Inflammatory macrophage (primary cell): ENCODE measurements around the gene FBXW5.
A peak's percentile ranks its signal among the peaks of the same experiment; 100 is the strongest.

Source experiments
- DNase-seq, 2 donors: peaks; one replicate each; pipeline ENCODE4 v3.0.0-alpha.2; 2020 to 2022
- total RNA-seq, 18 experiments: gene quantifications; one replicate each; lab custom pipeline; 2026; ENCODE audit warnings: mixed read lengths in 6 of 18, inconsistent platforms in 2 of 18; lab: John Stamatoyannopoulos, UW

FBXW5 gene, protein sequence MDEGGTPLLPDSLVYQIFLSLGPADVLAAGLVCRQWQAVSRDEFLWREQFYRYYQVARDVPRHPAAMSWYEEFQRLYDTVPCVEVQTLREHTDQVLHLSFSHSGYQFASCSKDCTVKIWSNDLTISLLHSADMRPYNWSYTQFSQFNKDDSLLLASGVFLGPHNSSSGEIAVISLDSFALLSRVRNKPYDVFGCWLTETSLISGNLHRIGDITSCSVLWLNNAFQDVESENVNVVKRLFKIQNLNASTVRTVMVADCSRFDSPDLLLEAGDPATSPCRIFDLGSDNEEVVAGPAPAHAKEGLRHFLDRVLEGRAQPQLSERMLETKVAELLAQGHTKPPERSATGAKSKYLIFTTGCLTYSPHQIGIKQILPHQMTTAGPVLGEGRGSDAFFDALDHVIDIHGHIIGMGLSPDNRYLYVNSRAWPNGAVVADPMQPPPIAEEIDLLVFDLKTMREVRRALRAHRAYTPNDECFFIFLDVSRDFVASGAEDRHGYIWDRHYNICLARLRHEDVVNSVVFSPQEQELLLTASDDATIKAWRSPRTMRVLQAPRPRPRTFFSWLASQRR
- total RNA-seq = 74.6 to 221 (median 116) reads per million in 18 experiments

DNA sequence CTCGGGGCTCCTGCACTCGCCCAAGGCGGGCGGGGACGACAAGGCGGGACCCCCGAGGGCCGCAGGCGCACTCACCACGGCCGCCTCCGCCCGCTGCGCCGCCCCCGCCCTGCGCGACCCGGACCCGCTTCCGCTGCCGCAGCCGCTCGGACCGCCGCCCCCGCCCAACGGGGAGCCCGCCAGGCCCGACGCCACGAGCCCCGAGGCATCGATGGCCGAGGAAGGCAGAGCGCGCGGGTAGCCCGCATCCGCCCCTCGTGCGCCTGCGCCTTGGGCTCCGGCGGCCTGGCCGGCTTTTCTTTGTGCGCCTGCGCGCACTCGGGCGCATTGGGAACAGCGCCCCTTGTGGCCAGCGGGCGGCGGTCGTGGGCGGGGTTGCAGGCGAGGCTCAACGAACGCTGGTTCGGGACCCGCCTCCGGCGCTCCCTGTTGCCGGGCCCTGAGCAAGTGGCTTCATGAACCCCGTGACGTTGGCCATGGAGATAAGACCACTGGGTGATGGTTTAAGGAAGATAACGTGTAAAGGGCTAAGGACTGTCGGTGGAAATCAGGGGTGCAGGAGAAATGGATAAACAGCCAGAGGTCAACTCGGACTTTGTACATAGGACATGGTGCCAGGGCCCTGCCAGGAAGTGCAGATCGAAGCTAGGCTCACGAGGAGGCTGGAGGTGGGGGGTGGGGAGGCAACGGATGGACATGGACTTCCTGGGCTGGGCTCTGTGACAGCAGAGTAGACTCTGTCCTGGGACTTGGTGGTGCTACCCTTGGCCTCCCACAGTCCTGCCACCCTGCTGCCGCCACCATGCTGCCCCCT, at the start of gene FBXW5, which contains the start of gene C8G:
FBXW5 (minus strand) TSS at position 220 of the 814 bp plus-strand sequence. CDS start 655 bp downstream, outside the sequence.
C8G (plus strand) TSS at position 725 of the 814 bp plus-strand sequence; CDS start at position 803, 78 bp downstream.
- peak; percentile 95 to 97 for DNase-seq

DNA sequence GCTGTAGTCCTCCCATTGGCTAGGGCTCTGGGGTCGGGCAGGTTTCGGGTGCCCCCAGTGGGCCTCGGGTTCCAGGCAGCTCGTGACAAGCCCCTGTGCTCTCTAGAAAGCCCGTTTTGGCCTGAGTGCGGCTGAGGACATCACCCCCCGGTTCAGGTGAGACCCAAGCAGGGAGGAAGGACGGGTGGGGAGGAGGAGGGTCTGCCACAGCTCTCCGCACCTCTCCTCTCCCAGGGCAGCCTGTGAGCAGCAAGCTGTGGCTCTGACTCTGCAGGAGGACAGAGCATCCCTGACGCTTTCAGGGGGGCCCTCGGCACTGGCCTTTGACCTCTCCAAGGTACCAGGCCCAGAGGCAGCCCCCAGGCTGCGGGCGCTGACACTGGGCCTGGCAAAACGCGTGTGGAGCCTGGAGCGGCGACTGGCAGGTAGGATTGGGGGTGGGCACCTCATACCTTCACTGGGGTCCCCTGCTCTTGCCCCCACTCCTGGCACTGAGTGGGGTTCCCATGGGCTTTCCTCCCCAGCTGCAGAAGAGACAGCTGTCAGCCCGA, 48.4 kb upstream of the FBXW5 start:
- no peak for DNase-seq

DNA sequence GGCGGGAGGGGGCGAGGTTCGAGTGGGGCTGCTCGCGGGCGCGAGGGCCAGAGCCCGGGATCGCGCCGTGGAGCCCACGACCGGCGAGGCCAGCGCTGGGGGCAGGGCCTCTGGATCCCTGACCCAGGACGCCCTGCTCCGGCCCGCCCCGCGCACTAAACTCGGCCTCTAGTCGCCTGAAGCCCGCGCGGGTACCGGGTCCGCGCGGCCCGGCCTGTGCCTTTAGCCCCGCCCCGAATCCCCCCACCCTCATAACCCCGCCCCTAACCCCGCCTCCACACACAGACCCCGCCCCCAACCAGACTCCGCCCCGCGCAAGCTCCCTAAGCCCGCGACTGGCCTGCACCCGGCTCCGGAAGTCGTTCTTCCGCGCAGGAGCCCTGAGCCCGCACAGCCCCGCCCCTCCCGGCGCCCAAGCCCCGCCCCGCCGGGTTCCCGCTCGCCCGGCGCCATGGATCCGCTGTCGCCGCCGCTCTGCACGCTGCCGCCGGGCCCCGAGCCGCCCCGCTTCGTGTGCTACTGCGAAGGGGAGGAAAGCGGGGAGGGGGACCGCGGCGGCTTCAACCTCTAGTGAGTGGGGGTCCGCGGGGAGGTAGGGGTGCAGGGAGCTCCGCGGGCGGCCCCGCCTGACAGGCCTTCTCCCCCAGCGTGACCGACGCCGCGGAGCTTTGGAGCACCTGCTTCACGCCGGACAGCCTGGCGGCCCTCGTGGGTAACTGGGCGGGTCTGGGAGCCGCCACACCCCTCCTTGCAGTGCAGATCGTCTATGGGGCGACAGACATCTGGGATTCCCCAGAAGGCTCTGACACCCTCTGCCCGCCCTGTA, 47.7 kb upstream of the FBXW5 start, which contains the start of gene PAXX:
PAXX (plus strand) TSS at position 430 of the 826 bp plus-strand sequence; CDS start at position 452, 22 bp downstream.
- peak; percentile 86 to 94 for DNase-seq

DNA sequence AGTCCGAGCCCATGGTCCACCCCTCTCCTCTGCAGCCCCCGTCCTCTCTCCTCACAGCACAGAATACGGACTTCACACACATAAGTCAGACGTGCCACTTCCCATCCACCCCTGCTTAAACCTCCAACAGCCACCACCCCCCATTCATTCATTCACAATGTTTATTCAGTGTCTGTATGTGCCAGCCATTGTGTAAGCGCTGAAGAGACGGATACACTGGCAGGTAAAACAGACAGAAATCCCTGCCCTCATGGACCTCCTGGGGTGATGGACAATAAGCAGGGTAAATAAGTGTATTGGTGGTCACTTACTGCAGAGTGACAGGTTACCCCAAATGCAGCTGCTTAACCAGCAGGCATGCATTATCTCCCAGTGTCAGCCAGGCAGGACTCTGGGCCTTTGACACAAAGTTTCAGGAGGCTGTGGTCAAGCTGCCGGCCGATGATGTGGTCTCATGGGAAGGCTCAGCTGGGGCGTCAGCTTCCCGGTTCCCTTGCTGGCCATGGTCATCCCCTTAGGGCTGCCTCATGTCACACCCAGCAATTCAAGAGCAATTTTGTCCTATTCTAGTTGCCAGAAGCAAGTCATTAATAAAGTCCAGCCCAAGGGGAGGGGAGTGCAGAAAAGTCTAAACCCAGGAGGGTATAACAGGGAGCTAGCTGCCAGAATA, 45.8 kb upstream of the FBXW5 start:
- no peak for DNase-seq

DNA sequence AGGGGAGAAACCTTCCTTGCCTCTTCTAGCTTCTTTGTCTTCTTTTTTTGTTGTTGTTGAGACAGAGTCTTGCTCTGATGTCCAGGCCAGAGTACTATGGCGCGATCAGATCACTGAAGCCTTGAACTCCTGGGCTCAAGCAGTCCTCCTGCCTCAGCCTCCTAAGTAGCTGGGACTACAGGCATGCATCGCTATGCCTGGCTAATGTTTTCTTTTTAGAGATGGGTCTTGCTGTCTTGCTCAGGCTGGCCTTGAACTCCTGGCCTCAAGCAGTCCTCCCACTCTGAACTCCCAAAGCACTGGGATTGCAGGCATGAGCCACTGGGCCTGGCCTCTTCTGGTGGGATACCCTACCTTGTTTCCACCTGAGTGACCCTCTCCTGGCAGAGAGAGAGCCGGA, 44.3 kb upstream of the FBXW5 start:
- no peak for DNase-seq

DNA sequence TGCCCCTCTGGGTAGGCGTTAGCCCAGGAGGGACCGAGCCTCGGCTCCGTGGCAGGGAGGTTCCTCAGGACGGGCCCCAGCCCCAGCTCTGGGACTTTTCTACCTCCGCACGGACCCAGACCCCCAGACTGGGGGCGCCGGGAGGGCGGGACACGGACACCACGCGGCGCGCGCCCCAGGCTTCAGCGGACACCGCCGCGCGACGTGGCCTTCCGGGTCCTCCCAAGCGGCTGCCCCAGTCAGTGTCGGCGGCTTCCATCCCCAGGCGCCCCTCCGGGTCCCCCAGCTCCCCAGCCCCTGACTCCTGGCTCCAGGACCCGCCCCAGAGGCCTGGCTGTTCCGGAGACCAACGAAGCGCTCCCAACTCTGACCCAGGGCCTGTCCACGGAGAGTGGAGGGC, 41.3 kb upstream of the FBXW5 start:
- no peak for DNase-seq

DNA sequence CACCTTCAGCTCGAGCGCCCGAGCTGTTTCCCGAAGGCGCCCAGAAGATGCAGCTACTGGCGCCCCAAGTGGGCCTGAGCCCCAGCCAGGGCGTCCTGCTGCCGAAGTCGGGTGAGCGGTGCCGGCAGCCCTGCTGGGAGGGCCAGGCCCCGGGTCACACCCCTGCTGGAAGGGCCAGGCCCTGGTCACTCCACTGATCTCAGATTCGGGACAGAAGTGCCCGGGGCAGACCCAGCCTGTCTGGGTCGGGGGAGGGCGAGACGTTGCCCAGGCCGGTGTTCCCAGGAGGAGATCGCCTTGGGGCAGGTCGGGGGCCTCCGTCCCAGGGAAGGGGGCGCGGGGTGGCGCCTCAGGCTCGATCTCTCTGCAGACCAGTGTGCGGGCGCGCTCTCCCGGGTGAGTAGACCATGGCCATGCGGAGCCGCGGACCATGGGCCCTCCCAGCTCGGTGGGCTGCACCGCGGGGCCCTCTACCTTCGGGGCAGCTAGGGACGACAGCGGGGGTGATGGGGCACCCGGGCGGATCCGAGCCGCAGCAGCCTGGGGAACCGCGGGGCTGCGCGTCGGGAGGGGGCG, 40.6 kb upstream of the FBXW5 start:
- no peak for DNase-seq

DNA sequence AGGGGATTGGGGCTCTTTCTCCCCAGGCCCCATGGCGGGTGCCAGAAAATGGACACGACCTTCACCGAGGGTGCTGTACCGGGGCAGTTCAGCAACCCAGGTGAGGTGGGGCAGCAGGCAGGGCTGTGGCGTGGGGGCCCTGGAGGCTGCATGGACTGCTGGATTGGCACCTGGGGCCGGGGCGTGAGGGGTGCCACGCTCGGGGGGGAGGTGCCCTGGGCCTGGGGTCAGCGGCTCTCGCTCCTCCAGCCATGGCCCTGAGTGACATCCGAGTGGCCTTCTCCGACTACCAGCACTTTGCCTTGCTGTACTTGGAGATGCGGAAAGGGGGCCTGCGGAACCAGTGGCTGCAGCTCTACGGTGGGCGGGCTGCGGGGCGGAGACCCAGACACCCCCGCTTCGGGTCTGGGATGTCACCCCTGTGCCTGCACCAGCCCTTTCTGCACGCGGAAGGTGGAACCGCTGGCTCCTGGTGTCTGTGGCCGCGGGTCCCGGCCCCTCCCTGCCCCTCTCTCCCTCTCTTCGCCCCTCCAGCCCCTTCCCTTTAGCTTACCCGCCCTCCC, 40.0 kb upstream of the FBXW5 start:
- no peak for DNase-seq

DNA sequence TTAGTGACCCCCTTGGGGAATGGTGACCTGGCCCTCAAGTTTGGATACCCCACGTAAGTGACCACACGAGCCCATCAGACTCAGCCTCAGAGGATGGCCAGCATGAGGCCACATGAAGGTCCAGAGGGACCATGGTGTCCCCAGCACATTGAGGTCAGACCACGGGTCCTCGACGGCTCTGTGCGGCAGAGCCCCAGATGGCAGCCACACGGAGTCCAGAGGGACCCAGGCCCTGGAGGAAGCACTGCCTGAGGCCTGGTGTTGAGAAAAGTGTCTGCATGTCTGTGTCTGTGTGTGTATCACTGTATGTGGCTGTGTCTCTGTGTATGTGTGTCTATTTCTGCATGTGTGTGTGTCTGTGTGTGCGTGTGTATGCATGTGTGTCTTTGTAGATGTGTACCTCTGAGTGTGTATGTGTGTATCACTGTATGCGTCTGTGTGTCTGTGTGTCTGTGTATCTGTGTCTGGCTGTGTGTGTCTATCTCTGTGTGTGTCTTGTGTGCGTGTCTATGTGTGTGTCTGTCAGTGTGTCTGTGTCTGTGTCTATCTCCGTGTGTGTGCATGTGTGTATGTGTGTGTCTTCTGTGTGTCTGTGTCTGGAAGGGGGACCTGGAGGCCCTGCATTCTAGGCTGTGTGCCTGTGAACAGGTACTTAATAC, 39.2 kb upstream of the FBXW5 start:
- no peak for DNase-seq

DNA sequence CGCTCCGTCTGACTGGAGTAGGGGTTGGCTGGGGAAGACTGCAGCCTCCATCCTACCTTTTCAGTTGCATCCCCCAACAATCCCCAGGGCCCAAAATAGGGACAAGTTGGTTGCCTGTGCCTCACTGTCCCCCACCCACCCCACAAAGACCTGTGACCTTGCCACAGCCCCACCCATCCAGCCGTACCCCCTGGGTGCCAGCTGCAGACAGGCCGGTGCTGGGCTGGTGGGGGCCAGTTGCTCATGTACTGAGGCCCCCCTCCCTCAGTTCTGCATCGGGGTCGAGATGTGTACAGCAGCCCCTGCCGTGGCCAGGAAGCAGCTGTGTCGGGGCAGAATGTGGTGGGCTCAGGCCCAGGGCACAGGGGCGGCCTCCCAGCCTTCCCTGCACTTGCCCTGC, 38.6 kb upstream of the FBXW5 start:
- no peak for DNase-seq

DNA sequence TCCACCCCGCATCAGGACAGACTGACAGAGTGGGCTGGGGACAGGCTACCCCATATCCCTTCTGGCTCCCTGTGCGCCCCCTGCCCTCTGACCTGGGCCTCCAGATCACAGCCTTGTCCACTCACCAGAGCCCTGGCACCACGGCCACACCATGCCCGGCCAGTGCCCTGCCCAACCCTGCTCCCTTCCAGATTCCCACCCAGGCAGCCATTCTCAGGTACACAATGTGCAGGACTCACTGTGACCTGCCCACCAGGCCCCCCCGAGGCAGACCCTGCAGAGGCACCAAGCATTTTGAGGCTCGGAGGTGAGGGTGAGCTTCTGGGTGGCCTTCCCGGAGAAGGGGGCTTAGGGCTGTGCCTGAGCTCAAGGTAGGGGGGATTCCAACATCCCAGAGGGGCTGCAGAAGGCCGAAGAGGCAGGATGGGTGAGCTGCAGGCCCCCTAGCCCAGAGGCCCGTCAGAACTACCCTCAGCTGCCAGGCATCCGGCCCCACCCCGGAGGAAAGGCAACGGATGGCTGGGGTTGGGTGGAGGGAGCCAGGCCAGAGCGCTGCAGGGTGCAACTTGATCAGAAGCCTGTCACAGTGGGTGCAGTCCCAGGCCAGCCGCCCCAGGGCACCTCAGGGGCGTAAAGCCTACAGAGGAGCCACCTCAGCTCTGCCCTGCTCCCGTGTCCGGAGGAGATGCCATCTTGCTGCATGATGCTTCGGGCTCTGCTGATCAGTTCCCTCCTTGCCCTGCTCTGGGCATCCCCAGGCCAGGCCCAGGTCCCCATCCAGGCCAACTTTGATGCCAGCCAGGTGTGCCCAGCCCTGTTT, 37.9 kb upstream of the FBXW5 start, which contains the start of gene LCNL1:
LCNL1 (plus strand) TSS at position 762 of the 820 bp plus-strand sequence. CDS start 594 bp downstream, outside the sequence.
- no peak for DNase-seq

DNA sequence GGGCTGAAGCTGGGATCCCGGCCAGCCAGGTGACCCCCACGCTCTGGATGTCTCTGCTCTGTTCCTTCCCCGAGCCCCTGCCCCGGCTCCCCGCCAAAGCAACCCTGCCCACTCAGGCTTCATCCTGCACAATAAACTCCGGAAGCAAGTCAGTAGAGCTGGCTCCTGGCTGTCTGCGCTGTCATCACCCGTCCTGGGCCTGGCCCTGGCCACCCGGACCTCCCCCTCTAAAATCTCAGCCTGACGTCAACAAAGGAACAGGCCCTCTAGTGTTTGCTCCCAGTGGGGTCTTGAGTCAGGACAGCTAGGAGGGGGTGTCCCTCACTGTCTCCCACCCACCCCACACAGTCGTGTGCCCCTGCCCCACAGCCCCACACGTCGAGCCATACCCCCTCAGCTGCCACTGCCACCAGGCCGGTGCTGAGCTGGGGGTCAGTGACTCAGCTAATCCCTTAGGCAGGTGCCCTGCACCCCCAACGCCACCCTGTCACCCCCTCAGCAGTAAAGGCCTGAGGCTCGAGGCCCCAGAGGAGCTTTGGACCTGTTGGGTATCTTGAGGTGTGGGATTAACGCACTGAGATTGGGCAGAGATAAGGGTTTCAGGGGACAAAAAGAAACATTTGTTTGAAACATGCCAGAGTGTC, 37.2 kb upstream of the FBXW5 start:
- DNase-seq = no peak

DNA sequence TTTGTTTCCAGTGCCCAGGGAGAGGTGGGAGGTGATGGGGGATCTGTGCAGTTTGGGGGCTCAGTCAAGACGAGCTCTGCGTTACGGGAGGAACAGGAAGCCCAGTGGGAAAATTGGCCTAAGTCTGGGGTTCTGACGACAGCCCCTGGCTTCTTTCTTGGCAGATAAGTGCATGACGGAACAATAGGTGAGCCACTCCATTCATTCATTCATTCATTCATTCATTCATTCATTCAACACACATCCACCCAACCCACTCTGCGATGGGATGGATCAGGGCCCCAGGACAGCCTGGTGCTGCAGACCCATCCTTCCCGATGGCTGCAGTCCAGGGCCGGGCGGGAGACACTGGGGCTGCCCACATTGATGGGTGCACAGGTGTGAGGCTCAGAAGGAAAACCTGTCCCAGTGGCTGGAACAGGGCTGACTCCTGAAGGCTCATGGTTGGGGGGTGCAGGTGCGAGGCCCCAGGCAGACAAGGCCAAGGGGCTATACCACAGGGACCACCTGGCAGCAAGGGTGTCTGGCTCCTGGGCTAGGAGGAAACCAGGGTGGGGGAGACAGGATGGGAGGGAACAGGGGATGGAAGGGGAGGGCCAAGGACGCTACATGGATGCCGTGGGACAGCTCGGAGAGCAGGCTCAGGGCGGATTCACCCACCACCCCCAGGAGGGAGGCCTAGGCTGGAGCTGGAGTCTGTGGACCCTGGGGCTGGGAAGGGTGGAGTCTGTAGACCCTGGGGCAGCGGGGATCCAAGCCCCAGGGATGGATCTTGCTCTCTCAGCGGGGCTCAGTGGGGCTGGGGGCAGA, 36.3 kb upstream of the FBXW5 start:
- DNase-seq = no peak

DNA sequence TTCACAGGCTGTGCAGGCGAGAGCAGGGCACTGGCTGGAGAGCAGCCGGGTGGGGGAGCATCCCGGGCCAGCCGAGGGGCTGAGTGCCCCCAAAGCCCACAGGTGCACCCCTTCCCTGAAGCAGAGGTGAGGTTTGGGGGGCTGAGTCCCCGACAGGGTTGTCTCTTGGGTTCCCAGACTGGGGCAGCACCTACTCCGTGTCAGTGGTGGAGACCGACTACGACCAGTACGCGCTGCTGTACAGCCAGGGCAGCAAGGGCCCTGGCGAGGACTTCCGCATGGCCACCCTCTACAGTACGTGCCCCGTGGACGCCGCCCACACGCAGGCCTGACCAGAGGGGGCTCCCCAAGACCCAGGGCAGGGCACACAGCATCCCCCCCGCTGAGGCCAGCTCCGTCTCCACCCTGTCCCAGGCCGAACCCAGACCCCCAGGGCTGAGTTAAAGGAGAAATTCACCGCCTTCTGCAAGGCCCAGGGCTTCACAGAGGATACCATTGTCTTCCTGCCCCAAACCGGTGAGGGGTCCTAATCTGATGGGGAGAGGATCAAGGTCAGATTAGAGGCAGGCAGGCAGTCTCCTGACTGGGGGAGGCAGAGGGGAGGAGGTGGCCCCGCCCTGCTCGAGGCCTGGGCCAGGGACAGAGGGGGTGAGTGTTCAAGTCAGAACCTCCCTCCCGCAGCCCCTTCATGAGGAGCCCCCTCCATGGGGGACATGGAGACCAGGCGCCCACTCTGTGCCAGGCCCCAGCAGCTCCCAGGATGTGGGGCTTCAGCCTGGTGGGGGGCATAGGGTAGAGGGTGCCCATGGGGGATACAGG, 35.4 kb upstream of the FBXW5 start:
- DNase-seq = no peak

DNA sequence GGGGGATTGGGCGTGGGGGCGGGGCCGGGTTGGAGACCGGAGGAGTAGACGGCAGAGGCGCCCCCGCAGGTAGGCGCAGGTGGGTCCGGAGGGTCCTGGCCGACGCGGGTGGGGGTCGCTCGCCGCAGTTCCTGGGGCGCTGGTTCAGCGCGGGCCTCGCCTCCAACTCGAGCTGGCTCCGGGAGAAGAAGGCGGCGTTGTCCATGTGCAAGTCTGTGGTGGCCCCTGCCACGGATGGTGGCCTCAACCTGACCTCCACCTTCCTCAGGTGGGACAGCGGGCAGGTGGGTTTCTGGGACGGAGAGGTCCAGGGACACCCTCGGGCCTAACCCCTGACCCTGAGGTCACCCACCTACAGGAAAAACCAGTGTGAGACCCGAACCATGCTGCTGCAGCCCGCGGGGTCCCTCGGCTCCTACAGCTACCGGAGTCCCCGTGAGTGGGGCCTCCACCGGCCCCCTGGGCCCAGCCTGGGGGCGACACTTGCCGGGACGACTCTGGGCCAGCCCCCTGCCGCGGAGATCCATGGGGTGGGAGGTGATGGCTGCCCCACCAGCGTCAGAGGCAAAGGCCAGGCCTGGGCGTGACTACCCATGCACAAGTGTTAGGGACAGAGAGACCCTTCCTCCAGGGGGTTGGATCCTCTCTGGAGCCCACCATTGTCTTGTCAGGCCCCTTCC, 34.5 kb upstream of the FBXW5 start:
- no peak for DNase-seq
